GM12873 (cell line): ENCODE data around the gene CXorf38.
A peak's percentile ranks its signal among the peaks of the same experiment; 100 is the strongest.

Experiments used
- TF ChIP-seq, protein P1 (sequence below): IDR thresholded peaks from 2 replicates; pipeline ENCODE4 v1.5.1; 2012; ENCODE audit warnings: low read depth, mild to moderate bottlenecking, moderate library complexity, low read length, control low read depth; ENCODE audit not compliant: insufficient read depth; ENCODE audit errors: missing control alignments

Gene CXorf38

GRCh38 chrX:40671126-40671525, 23.8 kb upstream of the CXorf38 start:
- TF ChIP-seq, protein P1, sequence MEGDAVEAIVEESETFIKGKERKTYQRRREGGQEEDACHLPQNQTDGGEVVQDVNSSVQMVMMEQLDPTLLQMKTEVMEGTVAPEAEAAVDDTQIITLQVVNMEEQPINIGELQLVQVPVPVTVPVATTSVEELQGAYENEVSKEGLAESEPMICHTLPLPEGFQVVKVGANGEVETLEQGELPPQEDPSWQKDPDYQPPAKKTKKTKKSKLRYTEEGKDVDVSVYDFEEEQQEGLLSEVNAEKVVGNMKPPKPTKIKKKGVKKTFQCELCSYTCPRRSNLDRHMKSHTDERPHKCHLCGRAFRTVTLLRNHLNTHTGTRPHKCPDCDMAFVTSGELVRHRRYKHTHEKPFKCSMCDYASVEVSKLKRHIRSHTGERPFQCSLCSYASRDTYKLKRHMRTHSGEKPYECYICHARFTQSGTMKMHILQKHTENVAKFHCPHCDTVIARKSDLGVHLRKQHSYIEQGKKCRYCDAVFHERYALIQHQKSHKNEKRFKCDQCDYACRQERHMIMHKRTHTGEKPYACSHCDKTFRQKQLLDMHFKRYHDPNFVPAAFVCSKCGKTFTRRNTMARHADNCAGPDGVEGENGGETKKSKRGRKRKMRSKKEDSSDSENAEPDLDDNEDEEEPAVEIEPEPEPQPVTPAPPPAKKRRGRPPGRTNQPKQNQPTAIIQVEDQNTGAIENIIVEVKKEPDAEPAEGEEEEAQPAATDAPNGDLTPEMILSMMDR: no peak

- TF ChIP-seq, protein P1: peak; percentile 15
These were observed 16.7 kb upstream of the CXorf38 start for GRCh38 chrX:40663880-40664630.

GRCh38 chrX:40663078-40663740, 15.8 kb upstream of the CXorf38 start:
- TF ChIP-seq, protein P1: no peak

- TF ChIP-seq, protein P1: no peak
These were observed 14.1 kb upstream of the CXorf38 start for GRCh38 chrX:40661489-40661888.

- TF ChIP-seq, protein P1: no peak
These were observed 13.0 kb upstream of the CXorf38 start for GRCh38 chrX:40660381-40660780.

DNA sequence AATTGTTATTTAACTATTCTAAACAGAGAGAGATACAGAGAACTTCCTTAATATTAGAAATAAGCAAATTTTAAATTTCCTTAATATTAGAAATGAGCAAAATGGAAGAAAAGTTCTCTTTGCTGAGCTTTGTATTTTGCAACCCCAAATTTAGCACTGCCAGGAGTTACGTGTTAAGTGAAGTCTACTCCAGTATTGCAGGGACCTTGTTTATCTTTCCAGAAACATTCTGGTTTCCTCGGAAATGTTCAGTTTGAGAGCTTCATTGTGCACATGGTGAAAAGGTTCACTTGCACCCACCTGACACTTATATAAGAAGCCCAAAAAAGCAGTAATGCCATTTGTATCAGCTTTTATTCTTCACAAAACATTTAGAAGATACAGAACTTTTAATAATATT, 6.2 kb upstream of the CXorf38 start:
- TF ChIP-seq, protein P1: no peak

DNA sequence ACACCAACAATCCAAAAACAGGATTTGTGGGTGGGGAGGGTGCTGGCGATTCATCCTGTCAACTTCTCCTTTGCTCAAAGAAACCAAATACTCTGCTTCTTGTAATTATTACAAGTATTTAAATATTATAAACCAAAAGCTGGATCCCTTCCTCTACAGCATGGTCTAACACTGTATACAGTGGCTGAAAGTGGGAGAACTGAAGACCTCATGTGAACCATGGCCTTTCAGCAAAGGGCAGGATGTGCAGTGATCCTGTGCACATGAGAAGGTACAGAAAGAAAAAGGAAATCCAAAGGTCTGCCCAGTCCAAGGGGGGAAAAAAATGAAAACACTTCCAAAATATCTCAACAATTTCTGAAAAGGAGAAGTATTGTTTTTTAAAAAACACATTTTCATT, 5.3 kb upstream of the CXorf38 start:
- TF ChIP-seq, protein P1: no peak
